ENCODE data around the gene EOLA1. TPM values are rescaled to one million over a fixed set of nuclear protein-coding genes. Genes with fewer than 3 reads are reported as not detected.

EOLA1 gene
- total RNA-seq, 1 experiment from 2014 or later = 7.9 TPM

DNA sequence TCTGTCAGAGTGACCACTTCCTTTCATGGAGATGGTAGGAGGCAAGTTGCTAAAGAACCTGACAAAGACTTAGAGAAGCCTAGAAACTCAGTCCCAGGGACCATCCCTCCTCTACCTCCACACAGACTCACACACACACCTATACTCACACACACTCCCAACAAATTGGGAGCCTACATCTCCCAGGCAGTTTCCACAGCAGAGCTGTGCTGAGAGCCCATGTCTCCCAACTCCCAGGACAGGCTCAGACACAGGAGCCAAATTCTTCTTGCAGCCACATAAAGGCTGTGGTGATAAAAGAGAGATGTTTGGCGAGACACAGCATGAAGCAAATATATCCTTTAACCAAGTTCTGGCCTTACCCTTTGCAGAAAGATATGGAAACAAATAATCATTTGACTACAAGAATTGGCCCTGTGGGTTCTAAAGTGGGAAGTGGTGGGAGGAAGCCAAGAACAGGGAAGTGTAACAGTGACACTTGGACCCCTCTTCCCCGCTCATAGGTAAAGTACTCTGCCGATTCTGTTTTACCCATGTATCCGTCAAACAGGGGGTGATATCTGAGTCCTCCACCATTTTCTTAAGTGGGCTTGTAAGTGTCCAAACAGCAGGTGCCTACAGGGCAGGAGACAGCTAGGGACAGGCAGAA lies 24.7 kb upstream of the EOLA1 start:
- no peak for DNase-seq
- Mint-ChIP-seq H3K9me3 (peaks cover 72 to 80% of the 10 kb centered on the region in 2 experiments), H3K4me3 (no peak overlapping the region)

More for the DNA sequence above, 24.7 kb upstream of the EOLA1 start:
- Histone ChIP-seq H3K27me3 (ENCODE audit: insufficient read depth, low read length) (no peaks in the 10 kb centered on the region), H4K20me1 (ENCODE audit: control insufficient read depth, insufficient read depth, insufficient read length) (no peaks in the 10 kb centered on the region), H3K18ac (ENCODE audit: insufficient read length, low read depth, low read length) (no peak overlapping the region), H2AFZ (ENCODE audit: low read length) (no peak overlapping the region), H3K9ac (ENCODE audit: extremely low read depth, insufficient read length, low read length) (no peak overlapping the region), H3K9me3 (ENCODE audit: control insufficient read depth, low read depth, low read length) (peaks cover 27% of the 10 kb centered on the region), H3K79me1 (ENCODE audit: insufficient read depth, low read depth, low read length, poor library complexity, severe bottlenecking) (no peaks in the 10 kb centered on the region), H4K8ac (replicated peaks; ENCODE audit: insufficient read length, low read depth, low read length) (no peak overlapping the region), H3K56ac (ENCODE audit: insufficient read length, low read depth, low read length) (no peak overlapping the region), H3K23me2 (ENCODE audit: insufficient read length, low read depth, low read length, poor library complexity, severe bottlenecking) (no peaks in the 10 kb centered on the region), H4K5ac (ENCODE audit: insufficient read length, low read depth, low read length) (no peak overlapping the region), H2BK15ac (ENCODE audit: low read depth, low read length) (no peak overlapping the region), H4K91ac (ENCODE audit: insufficient read length, low read depth, low read length) (no peak overlapping the region), H3K14ac (ENCODE audit: insufficient read depth, low read length) (no peak overlapping the region), H2BK120ac (ENCODE audit: low read depth, low read length, poor library complexity, severe bottlenecking) (no peak overlapping the region), H3K27ac (ENCODE audit: insufficient read length, low read depth, low read length) (no peak overlapping the region), H3K4me1 (ENCODE audit: insufficient read depth, low read length) (no peaks in the 10 kb centered on the region), H3K4me2 (ENCODE audit: insufficient read depth, insufficient read length, low read length) (no peak overlapping the region), H2BK12ac (ENCODE audit: insufficient read length, low read depth, low read length) (no peak overlapping the region), H3K79me2 (ENCODE audit: insufficient read depth, low read length) (no peaks in the 10 kb centered on the region), H3K4ac (ENCODE audit: low read depth, low read length) (no peak overlapping the region), H2BK5ac (ENCODE audit: insufficient read length, low read length) (no peak overlapping the region), H2AK5ac (ENCODE audit: insufficient read length, low read length) (no peak overlapping the region), H2BK20ac (ENCODE audit: low read depth, low read length, poor library complexity, severe bottlenecking) (no peak overlapping the region), H3K23ac (ENCODE audit: insufficient read length, low read depth, low read length) (no peak overlapping the region), H3T11ph (ENCODE audit: low read length) (no peak overlapping the region)
- no CpG with 5 or more reads among the region's 4 CpGs for WGBS (ENCODE audit: extremely low coverage, insufficient read length, low lambda C conversion rate)
- Mint-ChIP-seq H3K36me3 (ENCODE audit: insufficient read depth in 1 of 3, low read depth in 3 of 3) (peaks cover 3 to 17% (median 10%) of the 10 kb centered on the region in 3 experiments; a peak in 6 of 7 replicates), H3K27ac (no peak overlapping the region), H3K27me3 (ENCODE audit: low read depth) (peaks cover 1% of the 10 kb centered on the region; the same call in 1 of the 2 replicates), H3K4me1 (peaks cover 16 to 18% of the 10 kb centered on the region in 2 experiments)
- TF ChIP-seq, protein P1, sequence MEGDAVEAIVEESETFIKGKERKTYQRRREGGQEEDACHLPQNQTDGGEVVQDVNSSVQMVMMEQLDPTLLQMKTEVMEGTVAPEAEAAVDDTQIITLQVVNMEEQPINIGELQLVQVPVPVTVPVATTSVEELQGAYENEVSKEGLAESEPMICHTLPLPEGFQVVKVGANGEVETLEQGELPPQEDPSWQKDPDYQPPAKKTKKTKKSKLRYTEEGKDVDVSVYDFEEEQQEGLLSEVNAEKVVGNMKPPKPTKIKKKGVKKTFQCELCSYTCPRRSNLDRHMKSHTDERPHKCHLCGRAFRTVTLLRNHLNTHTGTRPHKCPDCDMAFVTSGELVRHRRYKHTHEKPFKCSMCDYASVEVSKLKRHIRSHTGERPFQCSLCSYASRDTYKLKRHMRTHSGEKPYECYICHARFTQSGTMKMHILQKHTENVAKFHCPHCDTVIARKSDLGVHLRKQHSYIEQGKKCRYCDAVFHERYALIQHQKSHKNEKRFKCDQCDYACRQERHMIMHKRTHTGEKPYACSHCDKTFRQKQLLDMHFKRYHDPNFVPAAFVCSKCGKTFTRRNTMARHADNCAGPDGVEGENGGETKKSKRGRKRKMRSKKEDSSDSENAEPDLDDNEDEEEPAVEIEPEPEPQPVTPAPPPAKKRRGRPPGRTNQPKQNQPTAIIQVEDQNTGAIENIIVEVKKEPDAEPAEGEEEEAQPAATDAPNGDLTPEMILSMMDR (conservative IDR thresholded peaks at IDR 0.05) = no peak

All from H9 (cell line).